HepG2 (cell line): Measurements from ENCODE around the gene LRBA. TPM values are rescaled to one million over a fixed set of nuclear protein-coding genes. Genes with fewer than 3 reads are reported as not detected.

Experiments used
- ATAC-seq: fragments of 200-7000 bp; cut with Tn5 transposase; 3 replicates; pipeline ENCODE4 v1.9.1; 2020; ENCODE audit warnings: mild to moderate bottlenecking, moderate library complexity
- BruUV-seq: library from RNA; stranded (reverse); fragments of 400-500 nt; replicated peaks from 2 replicates; lab custom pipeline; 2021; lab: Mats Ljungman, UMichigan
- CTCF ChIA-PET: fragments of 300-600 bp; formaldehyde crosslinking; extraction: SDS; loops from one replicate; lab custom pipeline; 2021; ENCODE audit warnings: low total read pairs, inconsistent platforms, low intra/inter-chr PET ratio; lab: Yijun Ruan, JAX
- POLR2A ChIA-PET: fragments of 350-600 bp; sonication (Branson Sonifier 250); formaldehyde crosslinking; loops from one replicate; lab custom pipeline; 2020; ENCODE audit warnings: antibody characterized with exemption, inconsistent platforms; lab: Yijun Ruan, JAX
- DNase-seq: peaks from one replicate; pipeline ENCODE4 v3.0.0-alpha.2; 2015; ENCODE audit warnings: low spot score
- FAIRE-seq: peaks from 3 replicates; lab custom pipeline; 2011; peaks lifted over from hg19 to GRCh38; lab: Jason Lieb, UNC
- H2AFZ ChIP-seq: one replicate; pipeline ENCODE4 v1.6.1; 2011; ENCODE audit warnings: low read length, inconsistent platforms
- H3K27ac ChIP-seq: fragments of 300-600 bp; 3 replicates; pipeline ENCODE4 v1.8.0; 2011; ENCODE audit warnings: mixed run types, mild to moderate bottlenecking, mixed read lengths, low read length, inconsistent platforms; ENCODE audit not compliant: insufficient read depth; ENCODE audit errors: extremely low read length
- H3K27me3 ChIP-seq, 2 experiments: fragments of 200-600 bp in 1 of 2; 2 replicates in 1 of 2; 3 replicates in 1 of 2; pipeline versions ENCODE4 v1.6.0 to v1.8.0; 2011; ENCODE audit warnings: low read length in 2 of 2, mild to moderate bottlenecking in 2 of 2, moderate library complexity in 2 of 2, inconsistent platforms in 1 of 2; ENCODE audit not compliant: insufficient read depth in 2 of 2, control insufficient read depth in 1 of 2
- H3K36me3 ChIP-seq, 2 experiments: fragments of 200-600 bp in 1 of 2; replicated peaks in 1 of 2; 2 replicates in 1 of 2; 3 replicates in 1 of 2; pipeline versions ENCODE4 v1.5.1 to v1.8.0; 2011; ENCODE audit warnings: low read length in 2 of 2, inconsistent platforms in 1 of 2; ENCODE audit not compliant: insufficient read depth in 2 of 2, control insufficient read depth in 1 of 2
- H3K4me1 ChIP-seq: 2 replicates; pipeline ENCODE4 v1.5.1; 2012; ENCODE audit warnings: low read length, inconsistent platforms; ENCODE audit not compliant: insufficient read depth
- H3K4me2 ChIP-seq: 2 replicates; pipeline ENCODE4 v1.6.0; 2011; ENCODE audit warnings: low read depth, low read length, inconsistent platforms
- H3K4me3 ChIP-seq, 3 experiments: fragments of 200-600 bp in 1 of 3; sonication (generic), shearing (Covaris generic) in 1 of 3; replicated peaks in 1 of 3; 2 replicates each; pipeline ENCODE4 v1.5.1; 2011 to 2016; ENCODE audit warnings: low read length in 3 of 3, inconsistent platforms in 2 of 3, low read depth in 2 of 3, mild to moderate bottlenecking in 2 of 3, control low read depth in 1 of 3, mixed read lengths in 1 of 3; ENCODE audit not compliant: insufficient read depth in 1 of 3
- H3K79me2 ChIP-seq: one replicate; pipeline ENCODE4 v1.6.1; 2011; ENCODE audit warnings: low read length, inconsistent platforms; ENCODE audit not compliant: insufficient read depth
- H3K9ac ChIP-seq: 2 replicates; pipeline ENCODE4 v1.6.0; 2011; ENCODE audit warnings: mild to moderate bottlenecking, low read depth, low read length, inconsistent platforms; ENCODE audit not compliant: insufficient read depth
- H3K9me3 ChIP-seq: 2 replicates; pipeline ENCODE4 v1.5.1; 2012; ENCODE audit warnings: mild to moderate bottlenecking, low read length
- H4K20me1 ChIP-seq: 2 replicates; pipeline ENCODE4 v1.6.0; 2011; ENCODE audit warnings: inconsistent platforms, mild to moderate bottlenecking, low read length, moderate library complexity; ENCODE audit not compliant: insufficient read depth
- MEF2D ChIP-seq: sonication (generic); formaldehyde crosslinking; IDR thresholded peaks from 2 replicates; pipeline ENCODE4 v1.5.1; 2020; ENCODE audit warnings: mild to moderate bottlenecking, missing genetic modification reagents
- PAF1 ChIP-seq: IDR thresholded peaks from 2 replicates; pipeline ENCODE4 v1.6.1; 2016; ENCODE audit warnings: missing genetic modification reagents, missing compliant biosample characterization
- SRSF9 ChIP-seq: fragments of 200-400 bp; formaldehyde crosslinking; IDR thresholded peaks from 2 replicates; pipeline ENCODE4 v1.6.1; 2018; ENCODE audit warnings: borderline replicate concordance, mild to moderate bottlenecking, low read depth, low read length; ENCODE audit not compliant: insufficient read depth, poor library complexity, severe bottlenecking
- SSRP1 ChIP-seq: IDR thresholded peaks from 2 replicates; pipeline ENCODE4 v1.6.1; 2016; ENCODE audit warnings: control low read depth
- ZNF83 ChIP-seq: sonication (generic); formaldehyde crosslinking; IDR thresholded peaks from 2 replicates; pipeline ENCODE4 v1.4.0; 2020; ENCODE audit warnings: missing genetic modification reagents, mild to moderate bottlenecking, borderline replicate concordance
- WGBS: methylation state at CpG from one replicate; pipeline ENCODE4 v1.1.6; 2017; ENCODE audit warnings: low lambda C conversion rate; 5-methylcytosine and 5-hydroxymethylcytosine counted together
- in situ Hi-C: cut with HindIII; loops from 2 replicates; pipeline ENCODE4 v1.10.0; 2017; ENCODE audit warnings: low pct_unique_long_range_greater_than_20kb; ENCODE audit not compliant: extremely low pct_ligation_motif_present
- intact Hi-C: fragments of 100-400 bp; cut with micrococcal nuclease; formaldehyde crosslinking; loops from one replicate; pipeline ENCODE4 v1.10.0; 2022; ENCODE audit not compliant: unreplicated experiment
- polyA plus RNA-seq, 8 experiments: library from polyadenylated mRNA; depleted of rRNA in 3 of 8; stranded (reverse) in 7 of 8; unstranded in 1 of 8; fragments of >200 nt; fragmentation: Illumina TruSeq in 4 of 8; extraction: Trizol in 4 of 8; gene quantifications; 2 replicates each; pipeline versions ENCODE4 v1.2.1 to v1.2.3, GENCODE V29; 2011 to 2016; ENCODE audit warnings: low read depth in 4 of 8, missing spikeins in 1 of 8, mixed read lengths in 1 of 8; ENCODE audit not compliant: insufficient read depth in 1 of 8
- total RNA-seq, 5 experiments: library from RNA; depleted of rRNA; stranded (reverse); fragments of >200 nt; fragmentation: Illumina TruSeq; extraction: Trizol; gene quantifications; 2 replicates each; pipeline ENCODE4 v1.2.3, GENCODE V29; 2016; ENCODE audit warnings: low read depth in 1 of 5
- TF ChIP-seq, protein P1 (sequence below): sonication (generic); formaldehyde crosslinking; IDR thresholded peaks from 2 replicates; pipeline ENCODE4 v1.5.0; 2020; ENCODE audit warnings: mild to moderate bottlenecking, missing genetic modification reagents

LRBA gene
- total and polyA plus RNA-seq, 2 of the 13 experiments (the other 11 are each of a cell fraction or from before 2014, with no cell fraction given) = 21.0 to 37.2 TPM

DNA sequence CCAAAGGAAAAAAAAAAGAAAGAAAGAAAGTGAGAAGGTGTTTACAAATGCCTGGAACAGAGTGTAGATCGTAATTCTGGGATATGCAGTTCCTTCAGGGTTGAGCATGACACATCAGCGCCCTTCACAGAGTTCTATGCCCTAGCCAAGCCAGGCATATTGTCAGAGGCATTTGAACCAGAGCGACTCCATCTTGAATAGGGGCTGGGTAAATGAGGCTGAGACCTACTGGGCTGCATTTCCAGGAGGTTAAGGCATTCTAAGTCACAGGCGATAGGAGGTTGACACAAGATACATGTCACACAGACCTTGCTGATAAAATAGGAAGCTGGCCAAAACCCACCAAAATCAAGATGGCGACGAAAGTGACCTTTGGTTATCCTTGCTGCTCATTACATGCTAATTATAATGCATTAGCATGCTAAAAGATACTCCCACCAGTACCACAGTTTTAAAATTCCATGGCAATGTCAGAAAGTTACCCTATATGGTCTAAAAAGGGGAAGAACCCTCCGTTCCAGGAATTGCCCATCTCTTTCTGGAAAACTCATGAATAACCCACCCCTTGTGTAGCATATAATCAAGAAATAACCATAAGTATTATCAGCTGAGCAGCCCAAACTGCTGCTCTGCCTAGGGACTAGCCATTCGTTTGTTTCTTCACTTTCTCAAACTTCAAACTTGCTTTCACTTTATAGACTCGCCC lies 23.5 kb upstream of the LRBA start:
- H4K20me1 ChIP-seq = no peaks in the 10 kb centered on the region
- no peaks in the 10 kb centered on the region for H3K9me3 ChIP-seq
- no peak for TF ChIP-seq PAF1 (CRISPR knock-in tag)
- no peak for TF ChIP-seq SSRP1
- TF ChIP-seq SRSF9 = no peak
- no peak for TF ChIP-seq MEF2D (CRISPR knock-in tag)
- TF ChIP-seq, protein P1, sequence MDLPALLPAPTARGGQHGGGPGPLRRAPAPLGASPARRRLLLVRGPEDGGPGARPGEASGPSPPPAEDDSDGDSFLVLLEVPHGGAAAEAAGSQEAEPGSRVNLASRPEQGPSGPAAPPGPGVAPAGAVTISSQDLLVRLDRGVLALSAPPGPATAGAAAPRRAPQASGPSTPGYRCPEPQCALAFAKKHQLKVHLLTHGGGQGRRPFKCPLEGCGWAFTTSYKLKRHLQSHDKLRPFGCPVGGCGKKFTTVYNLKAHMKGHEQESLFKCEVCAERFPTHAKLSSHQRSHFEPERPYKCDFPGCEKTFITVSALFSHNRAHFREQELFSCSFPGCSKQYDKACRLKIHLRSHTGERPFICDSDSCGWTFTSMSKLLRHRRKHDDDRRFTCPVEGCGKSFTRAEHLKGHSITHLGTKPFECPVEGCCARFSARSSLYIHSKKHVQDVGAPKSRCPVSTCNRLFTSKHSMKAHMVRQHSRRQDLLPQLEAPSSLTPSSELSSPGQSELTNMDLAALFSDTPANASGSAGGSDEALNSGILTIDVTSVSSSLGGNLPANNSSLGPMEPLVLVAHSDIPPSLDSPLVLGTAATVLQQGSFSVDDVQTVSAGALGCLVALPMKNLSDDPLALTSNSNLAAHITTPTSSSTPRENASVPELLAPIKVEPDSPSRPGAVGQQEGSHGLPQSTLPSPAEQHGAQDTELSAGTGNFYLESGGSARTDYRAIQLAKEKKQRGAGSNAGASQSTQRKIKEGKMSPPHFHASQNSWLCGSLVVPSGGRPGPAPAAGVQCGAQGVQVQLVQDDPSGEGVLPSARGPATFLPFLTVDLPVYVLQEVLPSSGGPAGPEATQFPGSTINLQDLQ = no peak
- no peak for TF ChIP-seq ZNF83 (CRISPR knock-in tag)
- intact Hi-C loops = no loop called here
- H3K27ac ChIP-seq = no peak overlapping the region
- H3K79me2 ChIP-seq = no peaks in the 10 kb centered on the region
- no peak overlapping the region for H3K4me3 ChIP-seq
- no peaks in the 10 kb centered on the region for H3K36me3 ChIP-seq
- no peak for DNase-seq
- H3K4me1 ChIP-seq = peaks cover 25% of the 10 kb centered on the region
- no peak overlapping the region for H2AFZ ChIP-seq
- CTCF ChIA-PET = no interaction called here
- H3K27me3 ChIP-seq = no peaks in the 10 kb centered on the region; a peak in 1 of 5 replicates
- no peak overlapping the region for H3K9ac ChIP-seq
- in situ Hi-C loops = no loop called here
- no peak overlapping the region for H3K4me2 ChIP-seq
- FAIRE-seq = no peak
- no TSS peak for BruUV-seq
- ATAC-seq = no peak
- 70% methylated on average over 9 of the region's 9 CpGs for WGBS
- POLR2A ChIA-PET = no interaction called here
